CD4-positive, alpha-beta T cell (primary cell): Measurements from ENCODE around the gene TRIM46. TPM values are rescaled to one million over a fixed set of nuclear protein-coding genes. Genes with fewer than 3 reads are reported as not detected.

ENCODE experiments used
- ATAC-seq: fragments of 200-7000 bp; cut with Tn5 transposase; one replicate; pipeline ENCODE4 v1.10.0; 2022; ENCODE audit warnings: mild to moderate bottlenecking; ENCODE audit not compliant: poor library complexity
- CTCF ChIA-PET: fragments of 350-600 bp; sonication (Branson Sonifier 250); formaldehyde crosslinking; loops from one replicate; lab custom pipeline; 2021; ENCODE audit warnings: antibody characterized with exemption, inconsistent platforms; lab: Charles Lee
- POLR2A ChIA-PET: fragments of 350-600 bp; sonication (Branson Sonifier 250); formaldehyde crosslinking; loops from one replicate; lab custom pipeline; 2021; ENCODE audit warnings: antibody characterized with exemption, inconsistent platforms; lab: Charles Lee
- DNase-seq, 14 experiments: peaks; one replicate each; pipeline ENCODE4 v3.0.0-alpha.2; 2013 to 2020; ENCODE audit warnings: mixed read lengths in 2 of 14
- H3K27ac ChIP-seq, 2 donors: one replicate each; pipeline versions ENCODE4 v1.5.1 to v1.7.0; 2013; ENCODE audit warnings: low read length in 2 of 2, low read depth in 1 of 2, mild to moderate bottlenecking in 1 of 2
- H3K27me3 ChIP-seq, 2 experiments: 1 replicate in 1 of 2; 2 replicates in 1 of 2; pipeline versions ENCODE4 v1.6.1 to v1.7.0; 2013; ENCODE audit warnings: low read length in 2 of 2, control low read depth in 1 of 2, mild to moderate bottlenecking in 1 of 2, moderate library complexity in 1 of 2; ENCODE audit not compliant: insufficient read depth in 2 of 2, control insufficient read depth in 1 of 2
- H3K36me3 ChIP-seq: one replicate; pipeline ENCODE4 v1.6.1; 2013; ENCODE audit warnings: low read length, control low read depth; ENCODE audit not compliant: insufficient read depth
- H3K4me1 ChIP-seq: one replicate; pipeline ENCODE4 v1.6.1; 2013; ENCODE audit warnings: low read length, control low read depth; ENCODE audit not compliant: insufficient read depth
- H3K4me3 ChIP-seq: one replicate; pipeline ENCODE4 v1.5.1; 2013; ENCODE audit warnings: mild to moderate bottlenecking, low read length, moderate library complexity
- H3K9me3 ChIP-seq, 2 experiments: 1 replicate in 1 of 2; 2 replicates in 1 of 2; pipeline versions ENCODE4 v1.6.1 to v1.7.0; 2013; ENCODE audit warnings: low read length in 2 of 2, mild to moderate bottlenecking in 2 of 2, control low read depth in 1 of 2, moderate library complexity in 1 of 2; ENCODE audit not compliant: control insufficient read depth in 1 of 2, insufficient read depth in 1 of 2
- H3K27ac Mint-ChIP-seq: one replicate; pipeline ENCODE4 v1.8.0; 2020; ENCODE audit warnings: mixed read lengths
- H3K27me3 Mint-ChIP-seq: one replicate; pipeline ENCODE4 v1.8.0; 2021; ENCODE audit warnings: mixed read lengths
- H3K36me3 Mint-ChIP-seq: one replicate; pipeline ENCODE4 v1.8.0; 2021; ENCODE audit warnings: low read depth, mixed read lengths
- H3K4me1 Mint-ChIP-seq: one replicate; pipeline ENCODE4 v1.8.0; 2021; ENCODE audit warnings: low read depth, mixed read lengths
- H3K4me3 Mint-ChIP-seq: one replicate; pipeline ENCODE4 v1.8.0; 2020; ENCODE audit warnings: mild to moderate bottlenecking, mixed read lengths
- H3K9me3 Mint-ChIP-seq: one replicate; pipeline ENCODE4 v1.8.0; 2020; ENCODE audit warnings: mixed read lengths
- intact Hi-C, 2 experiments: fragments of 100-400 bp; cut with DNase I in 1 of 2; cut with micrococcal nuclease in 1 of 2; formaldehyde crosslinking; loops; one replicate each; pipeline versions ENCODE4 v1.15.1 to v1.9.0; 2023 to 2025; cut with DNase I, micrococcal nuclease
- total RNA-seq, 174 experiments: library from RNA in 2 of 174; stranded (reverse) in 2 of 174; gene quantifications; one replicate each; pipeline ENCODE4 v1.2.3 and lab custom pipeline; 2021 to 2026
- TF ChIP-seq, protein P1 (sequence below): fragments of 200-600 bp; IDR thresholded peaks from one replicate; pipeline ENCODE4 v1.8.0; 2022; ENCODE audit warnings: antibody characterized with exemption, mild to moderate bottlenecking

The TRIM46 gene
- total RNA-seq, 2 experiments from 2014 or later: 2.9 to 3.0 TPM

DNA sequence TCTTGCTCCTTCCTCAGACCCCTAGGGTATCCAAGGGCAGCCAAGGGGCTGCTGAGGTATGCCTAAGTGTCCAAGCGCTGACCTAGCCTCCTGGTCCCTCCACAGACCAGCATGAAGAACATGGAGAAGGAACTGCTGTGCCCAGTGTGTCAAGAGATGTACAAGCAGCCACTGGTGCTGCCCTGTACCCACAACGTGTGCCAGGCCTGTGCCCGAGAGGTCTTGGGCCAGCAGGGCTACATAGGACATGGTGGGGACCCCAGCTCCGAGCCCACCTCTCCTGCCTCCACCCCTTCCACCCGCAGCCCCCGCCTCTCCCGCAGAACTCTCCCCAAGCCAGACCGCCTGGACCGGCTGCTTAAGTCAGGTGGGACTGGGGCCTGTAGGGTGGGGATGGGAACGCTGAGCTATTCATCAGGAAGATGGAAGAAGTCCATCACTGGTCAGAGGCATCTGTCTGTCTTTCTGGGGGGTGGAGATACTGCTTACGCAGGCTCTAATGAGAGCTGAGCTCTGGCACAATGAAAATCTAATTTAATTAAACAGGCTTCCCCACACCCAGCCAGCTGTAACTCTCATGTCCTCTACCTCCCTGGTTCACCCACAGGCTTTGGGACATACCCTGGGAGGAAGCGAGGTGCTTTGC lies 1.8 kb downstream of the TRIM46 start:
- peaks cover 47% of the 10 kb centered on the region for H3K4me1 Mint-ChIP-seq
- Histone ChIP-seq H3K27ac (no peak overlapping the region), H3K36me3 (peaks cover 39% of the 10 kb centered on the region), H3K4me1 (peaks cover 55% of the 10 kb centered on the region), H3K9me3 (no peaks in the 10 kb centered on the region), H3K27me3 (no peaks in the 10 kb centered on the region), H3K4me3 (no peak overlapping the region)
- ATAC-seq: no peak
- TF ChIP-seq, protein P1, sequence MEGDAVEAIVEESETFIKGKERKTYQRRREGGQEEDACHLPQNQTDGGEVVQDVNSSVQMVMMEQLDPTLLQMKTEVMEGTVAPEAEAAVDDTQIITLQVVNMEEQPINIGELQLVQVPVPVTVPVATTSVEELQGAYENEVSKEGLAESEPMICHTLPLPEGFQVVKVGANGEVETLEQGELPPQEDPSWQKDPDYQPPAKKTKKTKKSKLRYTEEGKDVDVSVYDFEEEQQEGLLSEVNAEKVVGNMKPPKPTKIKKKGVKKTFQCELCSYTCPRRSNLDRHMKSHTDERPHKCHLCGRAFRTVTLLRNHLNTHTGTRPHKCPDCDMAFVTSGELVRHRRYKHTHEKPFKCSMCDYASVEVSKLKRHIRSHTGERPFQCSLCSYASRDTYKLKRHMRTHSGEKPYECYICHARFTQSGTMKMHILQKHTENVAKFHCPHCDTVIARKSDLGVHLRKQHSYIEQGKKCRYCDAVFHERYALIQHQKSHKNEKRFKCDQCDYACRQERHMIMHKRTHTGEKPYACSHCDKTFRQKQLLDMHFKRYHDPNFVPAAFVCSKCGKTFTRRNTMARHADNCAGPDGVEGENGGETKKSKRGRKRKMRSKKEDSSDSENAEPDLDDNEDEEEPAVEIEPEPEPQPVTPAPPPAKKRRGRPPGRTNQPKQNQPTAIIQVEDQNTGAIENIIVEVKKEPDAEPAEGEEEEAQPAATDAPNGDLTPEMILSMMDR: no peak
- intact Hi-C loops: loop anchor here (1.0 to 5.0 kb wide), 3 partner anchors 18 to 147 kb away; partner anchors contain the start of gene RUSC1 (in 1 of the 2)
- DNase-seq: peak in 1 of 14 experiments; percentile 49
- no peaks in the 10 kb centered on the region for H3K9me3 Mint-ChIP-seq
- H3K27me3 Mint-ChIP-seq: no peaks in the 10 kb centered on the region
- H3K27ac Mint-ChIP-seq: peak overlapping the region; percentile 47
- peaks cover 54% of the 10 kb centered on the region for H3K36me3 Mint-ChIP-seq
- ChIA-PET CTCF (interaction anchor here (0.8 to 4.4 kb wide), 5 partner anchors 19 to 100 kb away, joined by 3 to 34 read pairs (median 5); no protein-coding TSS in a partner anchor), POLR2A (interaction anchor here (1.1 to 4.4 kb wide), 3 partner anchors 18 to 90 kb away, joined by 3 to 31 read pairs (median 5); no protein-coding TSS in a partner anchor)
- peak overlapping the region; percentile 74 for H3K4me3 Mint-ChIP-seq

DNA sequence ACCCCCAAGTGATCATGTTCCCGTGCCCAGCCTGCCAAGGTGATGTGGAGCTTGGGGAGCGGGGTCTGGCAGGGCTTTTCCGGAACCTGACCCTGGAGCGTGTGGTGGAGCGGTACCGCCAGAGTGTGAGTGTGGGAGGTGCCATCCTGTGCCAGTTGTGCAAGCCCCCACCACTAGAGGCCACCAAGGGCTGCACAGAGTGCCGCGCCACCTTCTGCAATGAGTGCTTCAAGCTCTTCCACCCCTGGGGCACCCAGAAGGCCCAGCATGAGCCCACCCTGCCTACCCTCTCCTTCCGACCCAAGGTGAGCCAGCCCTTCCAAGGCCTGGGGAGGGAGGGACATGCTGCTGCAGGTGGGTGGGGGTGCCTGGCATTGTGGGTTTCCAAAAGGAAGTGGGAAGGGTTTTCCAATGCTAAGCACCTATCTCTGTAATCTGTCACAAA lies 2.3 kb downstream of the TRIM46 start:
- no peaks in the 10 kb centered on the region for H3K9me3 Mint-ChIP-seq
- intact Hi-C loops: loop anchor here (1.0 to 5.0 kb wide), 6 partner anchors 17 to 417 kb away; partner anchors contain the start of gene RUSC1 (in 1 of the 2)
- peaks cover 55% of the 10 kb centered on the region for H3K4me1 ChIP-seq
- ChIA-PET CTCF (interaction anchor here (0.8 to 4.4 kb wide), 4 partner anchors 18 to 100 kb away, joined by 3 to 34 read pairs (median 13); no protein-coding TSS in a partner anchor), POLR2A (interaction anchor here (1.3 to 4.4 kb wide), 2 partner anchors 18 to 51 kb away, joined by 5 to 31 read pairs; no protein-coding TSS in a partner anchor)
- H3K27ac Mint-ChIP-seq: peak overlapping the region; percentile 47
- H3K36me3 ChIP-seq: peaks cover 34% of the 10 kb centered on the region
- H3K27me3 Mint-ChIP-seq: no peaks in the 10 kb centered on the region
- peaks cover 51% of the 10 kb centered on the region for H3K36me3 Mint-ChIP-seq
- H3K4me3 Mint-ChIP-seq: peak overlapping the region; percentile 78
- no peak for ATAC-seq
- H3K4me3 ChIP-seq: no peak overlapping the region
- TF ChIP-seq, protein P1: no peak
- DNase-seq: peak in 4 of 14 experiments; percentile 27 to 69 (median 44)
- H3K27me3 ChIP-seq: no peaks in the 10 kb centered on the region
- H3K4me1 Mint-ChIP-seq: peaks cover 47% of the 10 kb centered on the region
- H3K27ac ChIP-seq: no peak overlapping the region
- H3K9me3 ChIP-seq: no peaks in the 10 kb centered on the region

DNA sequence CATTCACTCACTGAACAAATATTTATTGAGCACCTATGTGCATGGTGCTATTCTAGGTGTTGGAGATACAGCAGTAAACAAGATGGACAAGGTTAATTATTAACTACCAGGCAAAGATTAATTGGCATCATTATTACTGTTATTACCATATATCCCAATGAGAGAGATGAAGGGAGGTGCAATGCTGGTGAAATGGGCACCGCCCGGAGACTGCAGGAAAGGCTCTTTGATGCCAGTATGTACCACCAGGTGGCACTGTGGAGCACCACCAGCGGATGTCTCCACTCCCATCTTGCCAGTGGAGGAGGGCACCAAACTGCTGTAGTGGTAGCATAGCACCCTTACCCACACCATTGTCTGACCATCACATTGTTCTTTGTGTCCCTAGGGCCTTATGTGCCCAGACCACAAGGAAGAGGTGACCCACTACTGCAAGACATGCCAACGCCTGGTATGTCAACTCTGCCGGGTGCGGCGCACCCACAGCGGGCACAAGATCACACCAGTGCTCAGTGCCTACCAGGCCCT lies 3.0 kb downstream of the TRIM46 start:
- H3K4me3 Mint-ChIP-seq: peak overlapping the region; percentile 78
- Histone ChIP-seq H3K9me3 (no peaks in the 10 kb centered on the region), H3K27me3 (no peaks in the 10 kb centered on the region), H3K27ac (no peak overlapping the region), H3K4me1 (peaks cover 51% of the 10 kb centered on the region), H3K36me3 (peaks cover 38% of the 10 kb centered on the region), H3K4me3 (no peak overlapping the region)
- ChIA-PET CTCF (interaction anchor here (0.8 to 4.4 kb wide), 6 partner anchors 17 to 99 kb away, joined by 3 to 34 read pairs (median 6); no protein-coding TSS in a partner anchor), POLR2A (interaction anchor here (0.7 to 1.6 kb wide), 2 partner anchors 17 to 51 kb away, joined by 4 to 6 read pairs; no protein-coding TSS in a partner anchor)
- intact Hi-C loops: loop anchor here (1.0 to 5.0 kb wide), 5 partner anchors 18 to 416 kb away; partner anchors contain the start of gene RUSC1 (in 1 of the 2)
- peaks cover 46% of the 10 kb centered on the region for H3K36me3 Mint-ChIP-seq
- TF ChIP-seq, protein P1: peak; percentile 94
- peak; percentile 76 to 92 (median 85) for DNase-seq
- H3K27me3 Mint-ChIP-seq: no peaks in the 10 kb centered on the region
- peaks cover 47% of the 10 kb centered on the region for H3K4me1 Mint-ChIP-seq
- H3K9me3 Mint-ChIP-seq: no peaks in the 10 kb centered on the region
- peak overlapping the region; percentile 47 for H3K27ac Mint-ChIP-seq
- peak; percentile 45 for ATAC-seq
